H9 (cell line): ENCODE results near the gene DUSP28. TPM values are rescaled to one million over a fixed set of nuclear protein-coding genes. Genes with fewer than 3 reads are reported as not detected.

Experiments used
- DNase-seq: peaks from one replicate; pipeline ENCODE4 v3.0.0-alpha.2; 2017
- H2AFZ ChIP-seq: one replicate; pipeline ENCODE4 v1.6.1; 2013; ENCODE audit warnings: mild to moderate bottlenecking, low read length, control low read depth, moderate library complexity
- H2AK5ac ChIP-seq: 2 replicates; pipeline ENCODE4 v1.6.1; 2013; ENCODE audit warnings: low read length, control low read depth, mixed read lengths; ENCODE audit not compliant: insufficient read length
- H2BK120ac ChIP-seq: one replicate; pipeline ENCODE4 v1.6.1; 2013; ENCODE audit warnings: low read depth, mild to moderate bottlenecking, low read length, control low read depth, inconsistent platforms; ENCODE audit not compliant: poor library complexity, severe bottlenecking
- H2BK12ac ChIP-seq: 2 replicates; pipeline ENCODE4 v1.6.1; 2013; ENCODE audit warnings: low read length, control low read depth, mixed read lengths, low read depth; ENCODE audit not compliant: insufficient read length
- H2BK15ac ChIP-seq: 2 replicates; pipeline ENCODE4 v1.6.1; 2013; ENCODE audit warnings: low read depth, low read length, control low read depth
- H2BK20ac ChIP-seq: one replicate; pipeline ENCODE4 v1.6.1; 2013; ENCODE audit warnings: low read depth, mild to moderate bottlenecking, low read length, control low read depth, inconsistent platforms; ENCODE audit not compliant: poor library complexity, severe bottlenecking
- H2BK5ac ChIP-seq: 2 replicates; pipeline ENCODE4 v1.6.1; 2013; ENCODE audit warnings: low read length, control low read depth, mixed read lengths; ENCODE audit not compliant: insufficient read length
- H3K14ac ChIP-seq: 2 replicates; pipeline ENCODE4 v1.6.1; 2013; ENCODE audit warnings: low read length, control low read depth; ENCODE audit not compliant: insufficient read depth
- H3K18ac ChIP-seq: 2 replicates; pipeline ENCODE4 v1.6.1; 2013; ENCODE audit warnings: low read depth, mild to moderate bottlenecking, mixed read lengths, low read length, control low read depth; ENCODE audit not compliant: insufficient read length
- H3K23ac ChIP-seq: 2 replicates; pipeline ENCODE4 v1.6.1; 2013; ENCODE audit warnings: low read length, control low read depth, mixed read lengths, low read depth; ENCODE audit not compliant: insufficient read length
- H3K23me2 ChIP-seq: 2 replicates; pipeline ENCODE4 v1.6.1; 2013; ENCODE audit warnings: low read depth, mild to moderate bottlenecking, mixed read lengths, low read length, control low read depth; ENCODE audit not compliant: insufficient read length, poor library complexity, severe bottlenecking
- H3K27ac ChIP-seq: 2 replicates; pipeline ENCODE4 v1.5.1; 2013; ENCODE audit warnings: low read length, control low read depth, mixed read lengths, low read depth; ENCODE audit not compliant: insufficient read length
- H3K27me3 ChIP-seq: 2 replicates; pipeline ENCODE4 v1.6.1; 2013; ENCODE audit warnings: low read length, control low read depth, inconsistent platforms; ENCODE audit not compliant: insufficient read depth
- H3K4ac ChIP-seq: 2 replicates; pipeline ENCODE4 v1.6.1; 2013; ENCODE audit warnings: low read depth, mild to moderate bottlenecking, control low read depth, inconsistent platforms, low read length, moderate library complexity
- H3K4me1 ChIP-seq: 2 replicates; pipeline ENCODE4 v1.6.1; 2013; ENCODE audit warnings: low read length, control low read depth, inconsistent platforms; ENCODE audit not compliant: insufficient read depth
- H3K4me2 ChIP-seq: 2 replicates; pipeline ENCODE4 v1.6.1; 2013; ENCODE audit warnings: low read length, control low read depth, mixed read lengths; ENCODE audit not compliant: insufficient read length, insufficient read depth
- H3K56ac ChIP-seq: 2 replicates; pipeline ENCODE4 v1.6.1; 2013; ENCODE audit warnings: low read depth, mild to moderate bottlenecking, mixed read lengths, low read length, control low read depth; ENCODE audit not compliant: insufficient read length
- H3K79me1 ChIP-seq: 2 replicates; pipeline ENCODE4 v1.6.1; 2013; ENCODE audit warnings: low read depth, mild to moderate bottlenecking, moderate library complexity, low read length, control low read depth, inconsistent platforms; ENCODE audit not compliant: insufficient read depth, poor library complexity, severe bottlenecking
- H3K79me2 ChIP-seq: 2 replicates; pipeline ENCODE4 v1.6.1; 2013; ENCODE audit warnings: low read length, control low read depth, inconsistent platforms; ENCODE audit not compliant: insufficient read depth
- H3K9ac ChIP-seq: 2 replicates; pipeline ENCODE4 v1.6.1; 2013; ENCODE audit warnings: low read length, control low read depth, mixed read lengths; ENCODE audit not compliant: insufficient read length; ENCODE audit errors: extremely low read depth
- H3K9me3 ChIP-seq: one replicate; pipeline ENCODE4 v1.6.1; 2013; ENCODE audit warnings: low read depth, low read length, inconsistent platforms; ENCODE audit not compliant: control insufficient read depth
- H3T11ph ChIP-seq: one replicate; pipeline ENCODE4 v1.6.1; 2013; ENCODE audit warnings: mild to moderate bottlenecking, low read length, control low read depth, inconsistent platforms
- H4K20me1 ChIP-seq: one replicate; pipeline ENCODE4 v1.6.1; 2013; ENCODE audit not compliant: control insufficient read depth, insufficient read length, insufficient read depth
- H4K5ac ChIP-seq: 2 replicates; pipeline ENCODE4 v1.6.1; 2013; ENCODE audit warnings: low read depth, mild to moderate bottlenecking, mixed read lengths, low read length, control low read depth; ENCODE audit not compliant: insufficient read length
- H4K8ac ChIP-seq: replicated peaks from 2 replicates; pipeline ENCODE4 v1.6.1; 2013; ENCODE audit warnings: low read length, control low read depth, mixed read lengths, low read depth; ENCODE audit not compliant: insufficient read length
- H4K91ac ChIP-seq: 2 replicates; pipeline ENCODE4 v1.6.1; 2013; ENCODE audit warnings: low read depth, mild to moderate bottlenecking, moderate library complexity, mixed read lengths, low read length, control low read depth; ENCODE audit not compliant: insufficient read length
- H3K27ac Mint-ChIP-seq, 3 experiments: 2 replicates in 2 of 3; 3 replicates in 1 of 3; pipeline ENCODE4 v1.8.0; 2020 to 2021; ENCODE audit warnings: mixed read lengths in 3 of 3, mild to moderate bottlenecking in 1 of 3, moderate library complexity in 1 of 3
- H3K27me3 Mint-ChIP-seq: 2 replicates; pipeline ENCODE4 v1.8.0; 2021; ENCODE audit warnings: low read depth, mild to moderate bottlenecking, moderate library complexity, mixed read lengths
- H3K36me3 Mint-ChIP-seq, 3 experiments: 2 replicates in 2 of 3; 3 replicates in 1 of 3; pipeline ENCODE4 v1.8.0; 2020 to 2021; ENCODE audit warnings: low read depth in 3 of 3, mixed read lengths in 3 of 3; ENCODE audit not compliant: insufficient read depth in 1 of 3
- H3K4me1 Mint-ChIP-seq, 2 experiments: 2 replicates each; pipeline ENCODE4 v1.8.0; 2020; ENCODE audit warnings: mixed read lengths in 2 of 2
- H3K4me3 Mint-ChIP-seq, 2 experiments: 2 replicates in 1 of 2; 3 replicates in 1 of 2; pipeline ENCODE4 v1.8.0; 2020 to 2021; ENCODE audit warnings: mild to moderate bottlenecking in 2 of 2, mixed read lengths in 2 of 2, moderate library complexity in 1 of 2
- H3K9me3 Mint-ChIP-seq, 2 experiments: 2 replicates in 1 of 2; 3 replicates in 1 of 2; pipeline ENCODE4 v1.8.0; 2020; ENCODE audit warnings: mild to moderate bottlenecking in 2 of 2, mixed read lengths in 2 of 2, moderate library complexity in 1 of 2
- CTCF ChIP-seq: fragments of 200-600 bp; sonication (generic); conservative IDR thresholded peaks from 3 replicates; pipeline ENCODE4 v1.8.0; 2021; ENCODE audit warnings: antibody characterized with exemption, mild to moderate bottlenecking
- WGBS: extraction: QIAGEN DNeasy Blood & Tissue Kit; methylation state at CpG from one replicate; pipeline ENCODE4 v1.1.7; 2013; ENCODE audit warnings: missing lambda C conversion rate, low lambda C conversion rate, mixed read lengths; ENCODE audit not compliant: insufficient read length; ENCODE audit errors: extremely low coverage; 5-methylcytosine and 5-hydroxymethylcytosine counted together
- total RNA-seq: library from RNA; stranded (reverse); gene quantifications from 2 replicates; pipeline ENCODE4 v1.2.1, GENCODE V29; 2021

Gene DUSP28
- total RNA-seq, 1 experiment from 2014 or later: 1.6 TPM

GRCh38 chr2:240591226-240591625 lies 31.1 kb downstream of the DUSP28 start:
- H3K4ac ChIP-seq: no peak overlapping the region
- Mint-ChIP-seq H3K27me3 (no peaks in the 10 kb centered on the region; the same call in 1 of the 2 replicates), H3K9me3 (no peaks in the 10 kb centered on the region), H3K4me3 (no peak overlapping the region), H3K36me3 (peaks cover 12 to 30% (median 16%) of the 10 kb centered on the region in 3 experiments), H3K4me1 (peaks cover 11 to 13% of the 10 kb centered on the region in 2 experiments), H3K27ac (no peak overlapping the region)
- no peak overlapping the region for H4K8ac ChIP-seq
- no peak overlapping the region for H3K14ac ChIP-seq
- no peak overlapping the region for H2BK5ac ChIP-seq
- no peak overlapping the region for H2AK5ac ChIP-seq
- no peak overlapping the region for H2BK20ac ChIP-seq
- H3K56ac ChIP-seq: no peak overlapping the region
- no peak for TF ChIP-seq CTCF
- H2BK120ac ChIP-seq: no peak overlapping the region
- H3K9me3 ChIP-seq: no peaks in the 10 kb centered on the region
- no peak overlapping the region for H4K91ac ChIP-seq
- no peak overlapping the region for H3K27ac ChIP-seq
- peaks cover 5% of the 10 kb centered on the region for H3K79me1 ChIP-seq
- H3T11ph ChIP-seq: no peak overlapping the region
- H3K4me2 ChIP-seq: no peak overlapping the region
- H3K79me2 ChIP-seq: peaks cover 11% of the 10 kb centered on the region; the same call in 1 of the 2 replicates
- H3K9ac ChIP-seq: no peak overlapping the region
- no peak overlapping the region for H3K23ac ChIP-seq
- no peak overlapping the region for H2BK12ac ChIP-seq
- no peak overlapping the region for H3K18ac ChIP-seq
- no peak overlapping the region for H2BK15ac ChIP-seq
- no CpG with 5 or more reads among the region's 6 CpGs for WGBS
- no peaks in the 10 kb centered on the region for H4K20me1 ChIP-seq
- no peak overlapping the region for H2AFZ ChIP-seq
- peaks cover 8% of the 10 kb centered on the region for H3K23me2 ChIP-seq
- no peak for DNase-seq
- no peak overlapping the region for H4K5ac ChIP-seq
- H3K27me3 ChIP-seq: no peaks in the 10 kb centered on the region
- peaks cover 7% of the 10 kb centered on the region; the same call in 1 of the 2 replicates for H3K4me1 ChIP-seq
